ENCODE data around the gene SLC12A8.
A peak's percentile ranks its signal among the peaks of the same experiment; 100 is the strongest.

The SLC12A8 gene

DNA sequence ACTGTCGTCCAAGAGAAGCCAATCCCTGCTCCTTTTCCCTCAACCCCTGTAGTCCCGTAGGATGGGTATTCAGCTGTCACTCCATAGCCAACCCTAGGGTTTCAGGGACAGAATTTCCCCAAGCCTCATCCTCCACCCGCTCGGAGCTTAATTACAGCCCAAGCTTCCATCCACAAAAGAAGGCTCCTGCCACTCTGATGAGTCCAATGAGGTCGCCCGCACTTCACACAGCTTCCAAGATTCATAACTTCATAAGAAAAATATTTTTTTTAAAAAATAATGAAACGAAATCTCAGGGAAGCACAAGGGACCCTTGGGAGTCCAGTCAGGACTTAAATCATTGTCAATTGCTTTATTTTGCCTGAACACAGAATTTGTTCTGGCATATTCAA is 75.6 kb downstream of the SLC12A8 start:
- DNase-seq: no peak

DNA sequence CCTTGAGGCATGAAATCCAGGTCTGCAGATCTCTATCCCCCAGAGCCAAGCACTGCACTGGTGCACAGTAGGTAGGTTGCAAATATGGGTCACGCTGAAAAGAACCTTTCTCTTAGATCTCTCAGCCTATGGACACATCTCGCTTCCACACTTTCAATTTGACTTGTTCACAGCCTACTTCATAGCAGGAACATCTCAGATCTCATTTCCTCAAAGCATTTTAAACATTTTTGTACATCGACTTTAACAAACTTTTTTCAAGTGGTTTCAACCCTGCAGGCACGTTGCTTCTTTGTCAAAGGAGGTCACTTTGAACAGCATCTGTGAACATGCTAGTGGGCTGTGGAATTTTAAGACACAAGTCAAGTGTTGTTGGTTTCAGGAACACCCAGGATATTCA is 76.0 kb downstream of the SLC12A8 start:
- DNase-seq: no peak

DNA sequence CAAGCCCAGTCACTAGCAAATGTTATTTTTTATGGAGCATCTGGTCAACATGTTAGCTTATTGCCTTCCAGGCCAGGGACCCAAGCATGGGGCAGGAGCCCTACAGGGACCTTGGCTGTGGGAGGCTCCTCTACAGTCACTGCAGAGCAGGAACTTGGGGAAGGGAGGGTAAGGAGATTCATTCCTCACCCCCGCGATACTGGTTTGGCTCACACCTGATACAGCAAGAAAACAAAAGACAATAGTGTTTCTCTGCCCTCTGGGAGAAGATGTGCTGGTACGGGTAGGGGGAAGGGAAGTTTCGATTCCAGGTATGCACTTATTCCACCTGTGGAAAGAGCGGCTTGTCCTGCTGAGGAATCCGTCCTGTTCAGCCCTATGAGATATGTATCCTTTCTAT is 77.6 kb downstream of the SLC12A8 start:
- DNase-seq: no peak

DNA sequence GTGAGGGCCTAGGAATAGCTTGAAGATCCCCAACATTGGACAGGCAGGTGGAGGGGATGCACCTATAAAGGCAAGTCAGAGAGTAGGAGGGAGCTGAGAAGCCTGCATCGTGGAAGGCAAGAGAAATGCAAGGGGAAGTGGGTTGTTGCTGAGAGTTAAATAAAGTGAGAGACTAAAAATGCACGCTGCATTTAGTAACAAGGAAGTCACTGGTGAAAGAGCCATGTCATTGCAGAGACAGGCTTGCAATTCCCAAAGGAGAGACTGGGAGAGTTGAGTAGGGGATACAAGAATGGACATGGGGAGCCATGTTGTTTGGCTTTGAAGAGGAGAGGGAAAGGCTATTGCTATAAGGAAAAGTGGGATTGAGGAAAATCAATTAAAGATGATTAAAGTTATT is 79.7 kb downstream of the SLC12A8 start:
- peak in 1 of 2 donors; percentile 6 for DNase-seq

DNA sequence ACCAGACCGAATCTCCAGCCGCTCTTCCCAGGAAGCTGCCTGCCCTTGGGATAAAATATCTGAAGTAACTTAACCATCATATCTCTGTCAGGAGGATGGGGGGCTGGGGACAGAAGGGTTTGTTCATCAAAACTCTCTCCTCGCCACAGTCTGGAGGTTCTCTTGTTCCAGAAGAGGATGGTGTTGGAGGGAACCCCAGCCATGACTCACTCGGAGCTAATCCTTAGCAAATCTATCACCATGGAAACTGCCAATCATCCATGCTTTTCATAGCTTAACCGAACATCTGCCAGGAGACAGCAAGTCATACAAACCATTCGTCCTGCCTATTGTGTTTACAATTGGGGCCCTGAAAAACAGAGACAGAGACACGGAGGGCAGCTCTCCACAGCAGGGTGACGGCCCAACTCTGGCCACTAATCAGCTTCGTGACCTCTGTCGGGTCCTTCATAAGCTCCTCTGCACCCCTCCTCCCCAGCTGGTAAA is 83.0 kb downstream of the SLC12A8 start:
- DNase-seq: no peak

DNA sequence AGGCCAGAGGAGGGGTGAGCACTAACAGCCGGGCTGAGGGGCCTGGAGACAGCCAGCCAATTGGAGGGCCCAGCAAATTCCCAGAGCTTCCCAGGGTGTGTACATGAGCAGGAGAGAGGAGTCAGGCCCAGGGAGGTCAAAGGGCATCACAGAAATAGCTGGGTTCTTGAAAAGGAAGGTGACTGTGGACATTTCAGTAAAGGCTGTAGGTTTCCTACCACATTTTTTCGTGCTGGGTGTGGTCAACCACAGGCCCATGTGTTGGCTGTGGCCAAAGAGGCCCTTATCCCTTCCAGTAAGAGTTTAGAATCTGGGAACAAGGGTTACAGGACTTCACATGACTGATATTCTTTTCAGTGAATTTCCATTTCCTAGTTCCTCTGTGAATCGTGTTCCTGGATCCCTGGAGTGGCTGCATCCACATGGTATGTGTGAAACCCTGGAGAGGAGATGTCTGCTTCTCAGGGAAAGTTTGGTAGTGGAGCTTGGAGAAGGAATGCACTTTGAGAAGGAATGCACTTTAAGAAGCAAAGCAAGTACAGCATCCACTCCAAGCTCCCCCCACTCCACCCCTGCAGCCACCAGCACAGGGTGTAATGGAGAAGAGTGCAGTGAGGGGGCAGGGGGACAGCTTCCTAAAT is 83.6 kb downstream of the SLC12A8 start:
- DNase-seq: no peak

DNA sequence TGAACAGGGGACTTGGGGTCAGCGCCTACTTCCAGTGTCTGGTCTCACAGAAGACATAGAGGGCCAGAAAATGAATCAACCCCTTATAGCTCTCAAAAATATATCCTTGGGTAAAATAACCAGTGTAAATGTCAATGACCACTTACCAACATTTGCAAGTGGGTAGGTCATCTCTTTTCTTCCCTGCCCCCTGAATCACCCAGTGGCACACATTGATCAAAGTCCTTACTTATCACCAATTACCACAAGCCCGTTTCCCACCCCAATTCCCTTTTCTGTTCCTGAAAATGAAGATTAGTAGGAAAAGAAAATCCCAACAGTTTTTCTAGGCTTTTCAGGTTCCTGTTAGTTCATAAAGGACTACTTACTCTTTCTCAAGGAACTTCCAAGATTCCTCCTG is 86.2 kb downstream of the SLC12A8 start:
- DNase-seq: no peak

DNA sequence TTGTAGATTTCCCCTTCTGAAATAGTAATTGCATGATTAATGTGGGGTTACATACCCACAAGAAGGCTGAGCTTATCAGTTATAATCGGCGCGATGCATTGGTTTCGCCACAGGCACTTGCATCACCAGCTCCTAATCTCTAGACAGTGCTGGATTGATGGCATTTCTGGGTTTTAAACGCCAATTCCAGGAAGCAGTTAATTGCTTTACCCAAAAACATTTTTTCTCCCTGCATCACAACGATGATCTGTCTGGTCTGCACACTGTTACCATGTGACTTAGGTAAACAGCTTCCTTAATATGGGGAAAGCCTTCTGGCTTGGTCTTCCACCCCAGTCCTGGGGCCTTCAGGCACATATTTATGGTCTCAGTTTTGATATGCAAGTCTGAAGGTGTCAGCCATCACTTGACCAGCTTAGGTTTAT is 86.7 kb downstream of the SLC12A8 start:
- DNase-seq: no peak

DNA sequence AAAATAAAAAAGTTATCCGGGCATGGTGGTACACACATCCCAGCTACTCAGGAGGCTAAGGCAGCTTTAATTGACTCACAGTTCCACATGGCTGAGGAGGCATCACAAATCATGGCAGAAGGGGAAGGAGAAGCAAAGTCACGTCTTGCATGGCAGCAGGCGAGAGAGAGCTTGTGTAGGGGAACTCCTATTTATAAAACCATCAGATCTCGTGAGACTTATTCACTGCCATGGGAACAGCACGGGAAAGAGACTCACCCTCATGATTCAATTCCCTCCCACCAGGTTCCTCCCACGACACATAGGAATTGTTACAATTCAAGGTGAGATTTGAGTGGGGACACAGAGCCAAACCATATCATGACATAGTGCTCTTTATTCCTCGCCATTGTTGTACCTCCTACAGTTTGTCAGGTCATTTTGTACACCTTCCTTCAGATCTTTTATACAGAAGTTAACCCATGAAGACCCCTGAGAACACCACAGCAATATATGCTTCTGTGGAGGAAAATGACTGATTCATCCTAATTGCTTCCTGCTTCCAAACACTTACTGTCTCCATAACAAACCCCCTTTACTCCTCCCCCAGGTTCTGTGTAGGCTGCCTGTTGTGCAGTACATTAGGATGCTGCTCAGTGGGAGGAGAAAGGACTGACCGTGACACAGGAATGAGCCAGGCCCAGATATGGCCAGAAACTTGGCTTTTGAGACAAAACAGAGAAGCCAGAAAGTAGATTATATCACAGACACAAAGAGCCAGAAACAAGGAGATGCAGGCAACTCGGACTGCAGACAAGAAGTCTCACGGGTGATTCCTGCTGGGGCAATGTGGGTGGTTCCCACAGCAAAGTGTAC is 88.9 kb downstream of the SLC12A8 start:
- DNase-seq: no peak

DNA sequence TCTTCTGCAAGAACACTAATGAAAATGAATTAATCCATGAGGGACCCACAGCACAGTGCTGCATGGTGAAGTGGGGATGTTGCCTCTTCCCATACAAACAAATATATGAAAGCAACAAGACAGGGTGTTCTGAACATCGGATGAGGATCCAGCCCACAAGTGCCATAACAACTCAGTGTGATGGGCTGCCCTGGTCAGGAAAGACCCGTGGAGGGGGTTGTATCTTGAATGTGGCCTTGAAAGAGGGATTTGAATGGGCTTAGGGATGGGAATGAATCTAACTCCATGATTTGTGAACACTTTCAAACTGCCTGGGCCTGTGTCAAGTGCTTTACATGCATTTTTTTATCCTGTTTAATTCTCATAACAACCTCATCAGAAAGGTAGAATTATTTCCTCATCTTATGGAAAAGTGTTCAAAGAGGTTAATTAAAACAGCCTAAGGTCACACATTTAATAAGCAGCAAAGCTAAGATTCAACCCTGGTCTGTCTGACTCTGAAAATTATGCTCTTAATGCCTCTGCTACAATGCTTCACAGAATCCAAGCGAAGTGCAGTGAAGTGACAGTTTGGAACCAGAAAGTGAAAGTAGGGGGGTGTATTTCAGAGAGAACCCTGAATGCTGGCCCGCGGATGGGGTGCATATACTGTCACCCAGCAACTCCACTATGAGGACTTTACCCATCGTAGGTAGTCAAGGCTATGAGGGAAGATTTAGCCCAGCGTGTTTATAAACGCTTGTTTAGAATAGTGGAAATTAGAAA is 91.1 kb downstream of the SLC12A8 start:
- DNase-seq: peak in 1 of 2 donors; percentile 42

DNA sequence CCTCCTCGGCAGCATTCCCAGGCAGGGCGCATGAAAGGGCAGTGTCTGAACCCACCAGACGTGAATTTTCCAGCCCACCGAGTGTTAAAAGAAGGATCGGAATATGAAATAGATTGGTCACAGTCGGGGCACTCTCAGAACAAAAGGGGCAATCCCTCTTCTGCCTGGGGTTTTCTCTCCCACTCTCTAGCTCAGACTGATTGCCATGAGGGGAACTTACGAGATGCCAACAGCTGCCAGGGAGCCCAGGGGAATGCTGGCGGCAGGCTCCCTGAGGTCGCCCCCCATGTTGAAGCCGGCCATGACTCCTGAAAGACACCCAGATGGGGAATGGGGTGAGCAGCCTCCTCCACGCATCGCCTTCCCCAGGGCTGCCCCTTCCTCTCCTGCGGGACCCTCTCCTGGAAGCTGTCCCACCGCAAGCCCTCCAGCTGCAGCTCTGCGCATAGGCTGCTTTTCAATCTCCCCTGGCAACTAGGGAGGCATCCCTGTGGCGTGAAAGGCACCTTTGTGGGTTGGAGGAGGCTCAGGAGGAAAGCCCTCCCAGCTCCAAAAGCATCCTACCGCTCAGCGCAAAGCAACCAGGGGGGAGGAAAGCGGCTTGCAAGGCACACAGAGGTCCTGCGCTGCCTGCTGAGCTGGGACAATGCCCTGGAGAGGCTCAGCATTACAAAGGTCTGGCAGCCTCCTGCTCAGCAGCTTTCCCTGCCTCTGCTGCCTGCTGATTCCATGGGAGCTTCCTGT is 92.0 kb downstream of the SLC12A8 start:
- DNase-seq: no peak

DNA sequence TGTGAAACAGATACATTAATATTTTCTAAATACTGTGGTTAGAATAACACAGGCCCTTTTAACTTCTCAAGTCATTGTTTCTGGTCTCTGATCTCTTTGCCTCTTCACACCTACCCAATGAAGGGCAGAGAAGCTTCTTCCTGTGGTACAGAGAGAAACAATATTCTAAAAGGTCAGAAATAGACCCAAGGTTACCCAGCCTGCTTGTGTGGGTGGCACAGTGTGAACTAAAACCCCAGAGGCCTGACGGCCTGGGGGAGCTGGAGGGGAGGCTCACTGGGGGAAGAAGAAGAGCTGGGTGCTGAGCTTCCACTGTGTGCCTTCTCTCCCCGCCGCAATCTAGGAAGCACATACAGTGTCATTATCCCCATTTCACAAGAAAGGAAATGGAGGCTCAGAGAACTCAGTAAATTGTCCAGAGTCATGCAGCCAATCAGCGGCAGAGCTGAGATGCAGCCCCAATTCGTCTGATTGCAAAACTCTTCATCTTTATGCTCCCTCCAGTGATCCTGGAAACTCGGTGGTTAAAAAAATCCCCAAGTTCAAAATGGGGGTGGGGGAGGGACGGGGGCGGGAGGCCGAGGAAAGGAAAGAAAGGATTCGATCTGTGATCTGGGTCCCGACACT is 92.7 kb downstream of the SLC12A8 start:
- no peak for DNase-seq

DNA sequence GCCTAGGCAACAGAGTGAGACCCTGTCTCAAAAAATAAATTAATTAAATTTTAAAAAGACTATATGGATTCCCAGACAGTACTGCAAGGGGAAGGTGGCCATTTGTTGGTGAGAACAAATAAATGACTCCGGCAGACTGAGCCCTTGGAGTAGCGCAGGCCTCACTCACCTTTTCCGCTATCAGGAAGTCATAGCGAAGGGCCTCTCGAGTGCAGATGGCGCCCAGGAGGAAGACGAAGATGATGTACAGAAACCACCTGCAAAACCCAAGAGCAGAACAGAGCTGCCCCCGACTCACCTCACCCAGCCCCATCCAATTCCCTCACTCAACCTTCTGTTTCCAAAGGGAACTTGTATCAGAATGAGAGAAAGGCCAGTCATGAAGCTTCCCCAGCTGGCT is 93.9 kb downstream of the SLC12A8 start:
- DNase-seq: no peak

DNA sequence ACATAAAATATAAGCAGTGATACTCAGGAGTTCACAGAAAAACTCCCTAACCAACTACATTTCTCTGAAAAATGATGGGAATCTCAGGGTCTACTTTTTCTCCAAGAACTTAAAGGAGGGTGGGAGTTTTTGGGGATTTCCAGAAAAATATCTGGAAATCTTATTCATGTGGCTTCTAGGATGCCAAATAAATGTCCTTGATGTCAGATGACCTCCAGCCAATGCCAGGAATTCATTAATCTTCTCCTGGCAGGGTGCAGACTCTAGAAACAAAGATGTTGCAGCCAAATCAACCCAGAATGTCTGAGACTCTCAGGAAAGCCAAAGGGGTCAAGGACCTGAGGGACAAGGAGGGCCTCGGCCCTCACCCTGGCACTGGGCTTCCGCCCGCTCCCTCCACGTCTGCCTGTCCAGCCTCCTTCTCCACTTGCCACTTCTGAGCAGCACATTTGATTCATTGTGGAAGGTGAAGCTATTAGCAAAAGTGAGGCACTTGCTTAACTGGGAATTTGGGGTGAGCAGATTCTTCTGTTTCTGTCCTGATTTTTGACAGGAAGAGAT is 94.8 kb downstream of the SLC12A8 start:
- DNase-seq: no peak

DNA sequence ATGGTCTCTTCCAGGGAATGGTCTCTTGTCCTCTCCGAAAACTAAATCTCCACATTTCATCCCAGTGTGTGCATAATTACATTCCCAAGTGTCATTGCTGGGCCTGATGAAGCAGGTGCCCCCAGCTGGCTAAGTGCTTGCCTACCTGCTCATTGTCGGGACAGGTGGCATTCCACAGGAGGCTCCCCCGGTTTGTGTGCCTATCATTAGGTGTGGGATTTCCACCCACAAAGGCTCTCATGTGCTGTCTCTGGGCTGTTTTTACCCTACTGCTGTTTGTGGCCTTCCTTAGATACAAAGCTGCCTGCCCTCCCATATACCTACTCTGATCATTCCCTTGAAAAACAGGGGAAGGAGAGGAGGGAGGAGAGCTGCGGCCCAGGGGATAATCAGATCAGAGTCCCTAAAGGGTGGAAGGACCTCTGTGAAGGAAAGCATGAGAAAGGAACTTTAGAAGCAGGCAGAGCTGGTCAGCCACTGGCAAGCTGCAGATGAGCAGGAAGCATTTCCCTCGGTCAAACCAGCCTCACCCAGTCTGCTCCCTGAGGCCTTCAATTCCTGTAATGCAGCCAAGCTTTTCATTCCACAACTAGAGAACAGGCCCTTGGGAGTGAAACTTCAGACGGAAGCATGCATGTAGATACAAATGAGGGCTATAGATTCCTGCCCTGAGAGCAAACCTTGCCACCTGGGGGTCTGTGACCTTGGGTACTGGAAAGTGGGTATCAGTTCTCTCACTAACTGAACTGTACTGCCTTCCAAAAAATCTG is 96.1 kb downstream of the SLC12A8 start:
- DNase-seq: no peak

DNA sequence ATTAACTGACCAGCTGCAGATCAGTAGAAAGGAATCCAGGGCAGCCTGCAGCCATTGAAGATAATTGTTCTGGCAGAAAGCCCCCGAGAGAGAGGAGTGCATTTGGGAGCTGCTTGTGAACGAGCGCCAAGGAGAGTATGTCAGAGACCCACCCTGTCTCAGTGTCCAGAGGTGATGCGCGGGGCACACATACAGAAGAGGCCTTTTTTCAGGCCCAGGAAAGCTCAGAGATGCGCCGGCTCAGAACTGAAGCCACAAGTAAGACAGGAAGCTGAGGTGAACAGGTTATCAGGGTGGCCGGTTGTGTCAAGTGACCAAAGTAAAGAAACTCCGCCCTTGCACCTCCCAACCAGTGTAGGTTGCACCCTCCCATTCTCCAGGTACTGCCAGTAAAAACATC is 96.9 kb downstream of the SLC12A8 start:
- DNase-seq: no peak

DNA sequence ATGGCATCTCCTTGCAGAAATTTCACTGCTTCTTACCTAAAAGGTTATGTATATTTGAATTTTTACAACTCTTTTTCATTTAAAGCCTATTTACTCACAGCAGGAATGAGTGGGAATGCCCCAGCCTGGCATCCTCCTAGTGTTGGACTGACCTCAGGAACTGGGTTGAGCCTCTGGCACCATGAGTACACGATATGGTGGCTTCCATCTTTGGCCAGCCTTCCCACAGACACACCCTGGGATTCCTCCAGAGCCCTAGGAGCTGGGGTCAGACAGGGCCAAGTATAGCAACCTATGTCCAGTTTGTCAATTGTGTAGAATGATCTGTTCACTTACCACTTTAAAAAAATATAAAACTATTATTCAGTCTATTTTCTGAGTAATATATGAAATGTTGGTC is 99.6 kb downstream of the SLC12A8 start:
- DNase-seq: no peak

DNA sequence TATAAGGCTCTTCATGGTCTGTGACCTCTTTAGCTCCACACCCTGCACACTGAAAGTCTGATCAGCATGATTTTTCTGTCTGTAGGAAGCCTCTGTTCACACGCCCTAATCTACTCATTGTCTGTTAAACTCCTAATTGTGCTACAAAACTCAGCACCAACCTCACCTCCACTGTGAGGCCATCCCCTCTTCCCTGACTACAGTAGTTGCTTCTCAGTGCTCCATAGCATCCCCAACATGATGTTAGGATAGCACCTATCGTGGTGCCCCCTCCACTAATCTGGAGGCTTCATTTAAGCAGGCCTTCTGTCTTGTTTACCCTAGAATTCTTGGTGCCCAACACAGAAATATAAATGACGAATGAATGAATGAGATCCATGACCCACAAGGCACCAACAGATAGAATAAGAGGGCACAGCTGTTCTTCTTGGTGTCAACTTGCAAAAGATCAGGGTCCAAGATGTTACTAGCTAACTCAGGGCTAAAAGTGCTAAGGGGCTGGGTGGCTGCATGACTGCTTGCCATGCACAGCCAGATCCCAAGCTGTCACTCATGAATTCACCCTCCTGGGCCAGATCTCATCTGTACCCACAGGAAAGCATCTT is 101.6 kb downstream of the SLC12A8 start:
- no peak for DNase-seq

DNA sequence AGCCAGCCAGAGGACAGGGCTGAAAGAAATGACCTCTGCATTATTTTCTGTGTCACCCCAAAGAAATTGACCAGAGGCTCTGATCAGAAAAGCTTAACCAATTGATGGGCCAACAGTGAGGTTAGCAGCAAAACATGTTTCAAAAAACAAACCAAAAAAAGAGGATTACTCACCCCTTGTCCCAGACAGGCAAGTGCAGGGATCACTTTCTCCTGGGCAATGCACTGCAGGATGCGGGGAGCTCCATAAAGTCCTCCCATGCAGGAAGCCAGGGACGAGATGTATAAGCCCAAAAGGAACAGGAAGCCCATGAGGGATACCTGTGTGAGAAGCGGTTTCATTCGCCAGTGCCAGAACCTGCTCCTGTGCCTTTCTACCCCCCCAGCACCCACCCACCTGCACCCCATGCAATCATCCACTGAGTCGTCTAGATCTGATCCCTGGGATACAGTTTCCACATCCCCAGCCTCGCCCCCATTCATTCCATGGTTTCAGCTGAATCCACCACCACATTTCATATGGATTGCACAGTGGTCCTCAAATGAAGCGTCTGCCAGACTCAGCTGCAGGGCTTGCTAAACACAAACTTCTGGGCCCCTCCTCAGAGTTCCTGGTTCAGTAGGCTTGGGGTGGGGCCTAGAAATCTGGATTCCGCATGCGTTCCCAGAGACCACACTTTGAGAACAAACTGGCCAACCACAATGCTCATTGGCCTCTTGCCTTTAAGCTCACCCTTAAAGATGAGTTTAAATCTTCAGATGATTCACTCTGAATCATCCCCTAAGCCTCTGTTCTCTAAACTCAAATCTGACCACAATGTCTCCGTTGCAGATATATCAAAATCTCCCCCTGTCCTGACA is 102.3 kb downstream of the SLC12A8 start:
- DNase-seq: no peak

DNA sequence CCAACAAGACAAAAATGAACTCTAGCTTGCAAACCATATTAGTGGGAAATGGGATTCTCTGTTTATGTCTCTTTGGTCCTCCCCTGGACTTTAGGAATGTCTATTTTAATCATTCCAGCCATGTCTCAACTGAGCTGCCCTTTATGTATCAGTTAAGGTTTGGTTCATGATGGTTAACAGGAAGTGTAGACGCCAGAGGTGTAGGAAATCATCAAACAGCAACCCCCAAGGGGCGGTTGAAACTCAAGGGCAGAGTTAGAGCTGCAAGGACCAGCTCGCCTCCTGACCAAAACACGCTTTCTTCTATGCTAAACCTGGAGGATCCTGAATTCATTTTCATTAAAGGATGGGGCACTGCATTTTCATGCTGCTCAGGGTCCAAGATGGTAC is 103.0 kb downstream of the SLC12A8 start:
- DNase-seq: no peak
